ENCODE results near the gene MAGEB2. TPM values are rescaled to one million over a fixed set of nuclear protein-coding genes. Genes with fewer than 3 reads are reported as not detected.

MAGEB2 gene
- total and polyA plus RNA-seq, 2 experiments from 2014 or later, result 0.24 TPM; not detected in 1

GRCh38 chrX:30224536-30224935 lies 9.2 kb downstream of the MAGEB2 start:
- H3K36me3 ChIP-seq (ENCODE audit: insufficient read depth), result no peaks in the 10 kb centered on the region
- Mint-ChIP-seq H3K4me3 (no peak overlapping the region), H3K9me3 (no peaks in the 10 kb centered on the region), H3K4me1 (peaks cover 14% of the 10 kb centered on the region), H3K27ac (no peak overlapping the region), H3K36me3 (ENCODE audit: low read depth) (no peaks in the 10 kb centered on the region), H3K27me3 (ENCODE audit: insufficient read depth, low read depth, poor library complexity) (peaks cover 2% of the 10 kb centered on the region)
- H3K79me2 ChIP-seq (replicated peaks; ENCODE audit: insufficient read depth), result no peaks in the 10 kb centered on the region
- no peak overlapping the region for H3K27ac ChIP-seq (ENCODE audit: low read depth)
- no peaks in the 10 kb centered on the region for H3F3A ChIP-seq (replicated peaks; ENCODE audit: low read depth)
- H4K20me1 ChIP-seq (replicated peaks; ENCODE audit: insufficient read depth), result no peaks in the 10 kb centered on the region
- H3K4me2 ChIP-seq, result no peak overlapping the region
- TF ChIP-seq JUNB (IDR thresholded peaks at IDR 0.05; ENCODE audit: unreplicated experiment) (no peak), ZNF462 (CRISPR knock-in tag; IDR thresholded peaks at IDR 0.05) (no peak), CREB1 (CRISPR knock-in tag; IDR thresholded peaks at IDR 0.05; ENCODE audit: low read depth) (no peak), ZNF331 (CRISPR knock-in tag; IDR thresholded peaks at IDR 0.05; ENCODE audit: low read depth) (no peak), REST (IDR thresholded peaks at IDR 0.05; ENCODE audit: unreplicated experiment) (no peak), ETS1 (IDR thresholded peaks at IDR 0.05) (no peak), EZH2phosphoT487 (IDR thresholded peaks at IDR 0.05; ENCODE audit: unreplicated experiment) (no peak), CTCF (conservative IDR thresholded peaks at IDR 0.05; ENCODE audit: low read depth in 2 of 2) (no peak), NANOG (IDR thresholded peaks at IDR 0.05; ENCODE audit: borderline replicate concordance) (no peak), STAT1 (IDR thresholded peaks at IDR 0.05; ENCODE audit: unreplicated experiment) (no peak), EZH2 (IDR thresholded peaks at IDR 0.05; ENCODE audit: low read depth, unreplicated experiment) (no peak), POLR2AphosphoS5 (IDR thresholded peaks at IDR 0.05; ENCODE audit: low read depth) (no peak), ZNF114 (CRISPR knock-in tag; IDR thresholded peaks at IDR 0.05) (no peak)
- no peak for ATAC-seq
- no peaks in the 10 kb centered on the region for H3K27me3 ChIP-seq (ENCODE audit: insufficient read depth)
- H3K4me1 ChIP-seq (ENCODE audit: insufficient read depth), result peaks cover 2% of the 10 kb centered on the region; the same call in 1 of the 2 replicates
- H3K9me2 ChIP-seq (ENCODE audit: insufficient read depth), result no peaks in the 10 kb centered on the region
- H2AFZ ChIP-seq, result no peak overlapping the region
- H3K4me3 ChIP-seq, result no peak overlapping the region
- DNase-seq (ENCODE audit: low spot score), result no peak

Measured in GM23338 (cell line).